Testis (tissue), 3 donors: ENCODE data around the gene HEATR5A. TPM values are rescaled to one million over a fixed set of nuclear protein-coding genes. Genes with fewer than 3 reads are reported as not detected.

Experiments used
- DNase-seq: peaks from one replicate; pipeline ENCODE4 v3.0.0-alpha.2; 2019
- H3K27ac ChIP-seq, 2 donors: fragments of 200-600 bp; sonication (generic); one replicate each; pipeline ENCODE4 v1.5.1; 2019
- H3K27me3 ChIP-seq: fragments of 200-600 bp; sonication (generic); one replicate; pipeline ENCODE4 v1.5.1; 2019
- H3K36me3 ChIP-seq: fragments of 200-600 bp; sonication (generic); one replicate; pipeline ENCODE4 v1.5.1; 2017; ENCODE audit warnings: low read depth; ENCODE audit errors: missing control alignments
- H3K4me1 ChIP-seq: fragments of 200-600 bp; sonication (generic); one replicate; pipeline ENCODE4 v1.5.1; 2019
- H3K4me3 ChIP-seq, 2 donors: fragments of 200-600 bp; sonication (generic); one replicate each; pipeline ENCODE4 v1.5.1; 2017 to 2019
- H3K9me3 ChIP-seq: fragments of 200-600 bp; sonication (generic); one replicate; pipeline ENCODE4 v1.5.1; 2017
- CTCF ChIP-seq, 3 experiments: fragments of 450-650 bp in 2 of 3; fragments of 200-600 bp in 1 of 3; sonication (generic) in 1 of 3; IDR thresholded peaks; one replicate each; pipeline ENCODE4 v1.5.1; 2016 to 2019; ENCODE audit warnings: antibody characterized with exemption in 3 of 3, mild to moderate bottlenecking in 2 of 3, moderate library complexity in 1 of 3
- POLR2A ChIP-seq: fragments of 450-650 bp; IDR thresholded peaks from one replicate; pipeline ENCODE4 v1.6.1; 2017; ENCODE audit warnings: antibody characterized with exemption, mild to moderate bottlenecking, moderate library complexity
- WGBS, 2 donors: methylation state at CpG; one replicate each; pipeline ENCODE4 v1.1.5; 2018; 5-methylcytosine and 5-hydroxymethylcytosine counted together
- intact Hi-C: fragments of 100-400 bp; cut with DNase I; formaldehyde crosslinking; loops from one replicate; pipeline ENCODE4 v1.15.1; 2023; ENCODE audit warnings: low total_unique reads
- polyA plus RNA-seq: library from polyadenylated mRNA; stranded (reverse); fragments of 350-450 nt; fragmentation: Illumina TruSeq; extraction: RNeasy Lipid Tissue Mini Kit (QIAGEN cat#74804); gene quantifications from one replicate; pipeline ENCODE4 v1.2.3, GENCODE V29; 2014; ENCODE audit warnings: low read depth, low replicate concordance; ENCODE audit not compliant: insufficient read depth
- total RNA-seq, 2 donors: library from RNA; depleted of rRNA; stranded (reverse); fragments of >200 nt; gene quantifications; one replicate each; pipeline ENCODE4 v1.2.3, GENCODE V29; 2016

HEATR5A gene
- total and polyA plus RNA-seq, 3 donors from 2014 or later: 19.6 to 39.8 (median 33.0) TPM

GRCh38 chr14:31435276-31435675 is 14.9 kb upstream of the HEATR5A start:
- TF ChIP-seq POLR2A (no peak), CTCF (IDR thresholded peaks at IDR 0.05) (no peak)
- no peak overlapping the region for H3K27ac ChIP-seq

GRCh38 chr14:31430634-31431264 is 10.4 kb upstream of the HEATR5A start:
- H3K4me3 ChIP-seq: no peak overlapping the region
- H3K9me3 ChIP-seq: no peaks in the 10 kb centered on the region
- WGBS, 2 donors: 91 to 96% methylated on average over 11 of the region's 11 CpGs
- TF ChIP-seq CTCF (IDR thresholded peaks at IDR 0.05): no peak
- no peak for TF ChIP-seq POLR2A
- no peaks in the 10 kb centered on the region for H3K36me3 ChIP-seq
- no peaks in the 10 kb centered on the region for H3K4me1 ChIP-seq
- intact Hi-C loops: no loop called here
- no peak overlapping the region for H3K27ac ChIP-seq
- no peak for DNase-seq
- H3K27me3 ChIP-seq: no peaks in the 10 kb centered on the region

More at GRCh38 chr14:31435276-31435675, 14.9 kb upstream of the HEATR5A start:
- Histone ChIP-seq H3K36me3 (no peaks in the 10 kb centered on the region), H3K9me3 (no peaks in the 10 kb centered on the region), H3K27me3 (no peaks in the 10 kb centered on the region), H3K4me3 (no peak overlapping the region), H3K4me1 (no peaks in the 10 kb centered on the region)
- no peak for DNase-seq
- intact Hi-C loops: no loop called here

GRCh38 chr14:31429791-31430190 is 9.4 kb upstream of the HEATR5A start:
- H3K36me3 ChIP-seq: no peaks in the 10 kb centered on the region
- no peaks in the 10 kb centered on the region for H3K27me3 ChIP-seq
- TF ChIP-seq CTCF (IDR thresholded peaks at IDR 0.05) (no peak), POLR2A (no peak)
- H3K4me1 ChIP-seq: no peaks in the 10 kb centered on the region
- intact Hi-C loops: no loop called here
- DNase-seq: no peak
- H3K4me3 ChIP-seq: no peak overlapping the region
- whole genome bisulfite sequencing, 2 donors: 84 to 92% methylated on average over 1 of the region's 1 CpG
- H3K27ac ChIP-seq: no peak overlapping the region
- H3K9me3 ChIP-seq: no peaks in the 10 kb centered on the region

GRCh38 chr14:31428011-31428410 is 7.7 kb upstream of the HEATR5A start:
- DNase-seq: no peak

More at GRCh38 chr14:31428011-31428410, 7.7 kb upstream of the HEATR5A start:
- H3K4me3 ChIP-seq: no peak overlapping the region
- TF ChIP-seq POLR2A: no peak
- no peak for TF ChIP-seq CTCF (IDR thresholded peaks at IDR 0.05)
- H3K9me3 ChIP-seq: no peaks in the 10 kb centered on the region
- no peak overlapping the region for H3K27ac ChIP-seq
- intact Hi-C loops: no loop called here
- no peaks in the 10 kb centered on the region for H3K27me3 ChIP-seq
- no peaks in the 10 kb centered on the region for H3K4me1 ChIP-seq
- no peaks in the 10 kb centered on the region for H3K36me3 ChIP-seq
- 86 to 95% methylated on average over 1 of the region's 1 CpG for WGBS, 2 donors
